GM23338 (cell line): ENCODE measurements around the gene ACVR2A. TPM values are rescaled to one million over a fixed set of nuclear protein-coding genes. Genes with fewer than 3 reads are reported as not detected.

Experiments
- ATAC-seq: fragments of 200-7000 bp; cut with Tn5 transposase; 3 replicates; pipeline ENCODE4 v1.9.1; 2020
- DNase-seq: peaks from one replicate; pipeline ENCODE4 v3.0.0-alpha.2; 2015; ENCODE audit warnings: low spot score
- H2AFZ ChIP-seq: fragments of 200-600 bp; sonication (generic); 2 replicates; pipeline ENCODE4 v1.8.0; 2016; ENCODE audit warnings: antibody characterized with exemption, mild to moderate bottlenecking, moderate library complexity
- H3F3A ChIP-seq: fragments of 200-600 bp; sonication (generic); replicated peaks from 2 replicates; pipeline ENCODE4 v1.8.0; 2017; ENCODE audit warnings: antibody characterized with exemption, mixed run types, low read depth
- H3K27ac ChIP-seq: fragments of 200-600 bp; sonication (generic); 2 replicates; pipeline ENCODE4 v1.6.1; 2016; ENCODE audit warnings: low read depth
- H3K27me3 ChIP-seq: fragments of 200-600 bp; sonication (generic); 2 replicates; pipeline ENCODE4 v1.8.0; 2016; ENCODE audit warnings: mild to moderate bottlenecking, mixed run types, moderate library complexity; ENCODE audit not compliant: insufficient read depth
- H3K36me3 ChIP-seq: fragments of 200-600 bp; sonication (generic); 2 replicates; pipeline ENCODE4 v1.8.0; 2016; ENCODE audit warnings: mild to moderate bottlenecking; ENCODE audit not compliant: insufficient read depth
- H3K4me1 ChIP-seq: fragments of 200-600 bp; sonication (generic); 2 replicates; pipeline ENCODE4 v1.8.0; 2016; ENCODE audit warnings: mild to moderate bottlenecking, moderate library complexity; ENCODE audit not compliant: insufficient read depth
- H3K4me2 ChIP-seq: fragments of 200-600 bp; sonication (generic); 2 replicates; pipeline ENCODE4 v1.7.1; 2017; ENCODE audit warnings: mixed run types
- H3K4me3 ChIP-seq: fragments of 200-600 bp; sonication (generic); 2 replicates; pipeline ENCODE4 v1.6.1; 2016; ENCODE audit warnings: mixed run types
- H3K79me2 ChIP-seq: fragments of 200-600 bp; sonication (generic); replicated peaks from 2 replicates; pipeline ENCODE4 v1.8.0; 2017; ENCODE audit warnings: mild to moderate bottlenecking; ENCODE audit not compliant: insufficient read depth
- H3K9me2 ChIP-seq: fragments of 200-600 bp; sonication (generic); 2 replicates; pipeline ENCODE4 v1.8.0; 2017; ENCODE audit not compliant: insufficient read depth
- H4K20me1 ChIP-seq: fragments of 200-600 bp; sonication (generic); replicated peaks from 2 replicates; pipeline ENCODE4 v1.8.0; 2017; ENCODE audit warnings: mild to moderate bottlenecking; ENCODE audit not compliant: insufficient read depth
- H3K27ac Mint-ChIP-seq: 2 replicates; pipeline ENCODE4 v1.8.0; 2020; ENCODE audit warnings: inconsistent platforms, mild to moderate bottlenecking, moderate library complexity, mixed read lengths
- H3K27me3 Mint-ChIP-seq: 3 replicates; pipeline ENCODE4 v1.8.0; 2022; ENCODE audit warnings: low read depth, mild to moderate bottlenecking, moderate library complexity, mixed read lengths, inconsistent platforms; ENCODE audit not compliant: insufficient read depth, poor library complexity
- H3K36me3 Mint-ChIP-seq: 3 replicates; pipeline ENCODE4 v1.8.0; 2021; ENCODE audit warnings: low read depth, mild to moderate bottlenecking, inconsistent platforms, moderate library complexity, mixed read lengths
- H3K4me1 Mint-ChIP-seq: 3 replicates; pipeline ENCODE4 v1.8.0; 2020; ENCODE audit warnings: mild to moderate bottlenecking, inconsistent platforms, mixed read lengths
- H3K4me3 Mint-ChIP-seq: 3 replicates; pipeline ENCODE4 v1.8.0; 2021; ENCODE audit warnings: moderate library complexity, mild to moderate bottlenecking, inconsistent platforms, mixed read lengths
- H3K9me3 Mint-ChIP-seq: 3 replicates; pipeline ENCODE4 v1.8.0; 2020; ENCODE audit warnings: moderate library complexity, mild to moderate bottlenecking, inconsistent platforms, mixed read lengths
- EZH2phosphoT487 ChIP-seq: fragments of 200-600 bp; sonication (generic); IDR thresholded peaks from one replicate; pipeline ENCODE4 v1.8.1; 2018; ENCODE audit warnings: antibody characterized with exemption; ENCODE audit not compliant: unreplicated experiment
- JUNB ChIP-seq: IDR thresholded peaks from one replicate; pipeline ENCODE4 v1.6.1; 2016; ENCODE audit warnings: antibody characterized with exemption; ENCODE audit not compliant: unreplicated experiment
- POLR2AphosphoS5 ChIP-seq: IDR thresholded peaks from 2 replicates; pipeline ENCODE4 v1.6.1; 2016; ENCODE audit warnings: antibody characterized with exemption, low read depth
- polyA plus RNA-seq: library from polyadenylated mRNA; unstranded; fragments of >200 nt; fragmentation: Nextera tagmentation; extraction: Ambion mirVana; gene quantifications from 2 replicates; pipeline ENCODE4 v1.2.1, GENCODE V29; 2016
- total RNA-seq: library from RNA; depleted of rRNA; stranded (reverse); fragments of >200 nt; shearing (Covaris generic); gene quantifications from 2 replicates; pipeline ENCODE4 v1.2.3, GENCODE V29; 2014
- TF ChIP-seq, protein P1 (sequence below): IDR thresholded peaks from one replicate; pipeline ENCODE4 v1.6.1; 2018; ENCODE audit warnings: antibody characterized with exemption; ENCODE audit not compliant: unreplicated experiment
- TF ChIP-seq, protein P2 (sequence below): IDR thresholded peaks from 2 replicates; pipeline ENCODE4 v1.6.1; 2016; ENCODE audit warnings: antibody characterized with exemption
- TF ChIP-seq, protein P3 (sequence below), 2 experiments: fragments of 200-600 bp in 1 of 2; sonication (generic) in 1 of 2; conservative IDR thresholded peaks; 2 replicates each; pipeline versions ENCODE4 v1.5.1 to v1.6.1; 2016 to 2017; ENCODE audit warnings: antibody characterized with exemption in 2 of 2, low read depth in 2 of 2, mild to moderate bottlenecking in 2 of 2, moderate library complexity in 1 of 2

The ACVR2A gene
- total and polyA plus RNA-seq, 2 experiments from 2014 or later, result 11.8 to 15.6 TPM

DNA sequence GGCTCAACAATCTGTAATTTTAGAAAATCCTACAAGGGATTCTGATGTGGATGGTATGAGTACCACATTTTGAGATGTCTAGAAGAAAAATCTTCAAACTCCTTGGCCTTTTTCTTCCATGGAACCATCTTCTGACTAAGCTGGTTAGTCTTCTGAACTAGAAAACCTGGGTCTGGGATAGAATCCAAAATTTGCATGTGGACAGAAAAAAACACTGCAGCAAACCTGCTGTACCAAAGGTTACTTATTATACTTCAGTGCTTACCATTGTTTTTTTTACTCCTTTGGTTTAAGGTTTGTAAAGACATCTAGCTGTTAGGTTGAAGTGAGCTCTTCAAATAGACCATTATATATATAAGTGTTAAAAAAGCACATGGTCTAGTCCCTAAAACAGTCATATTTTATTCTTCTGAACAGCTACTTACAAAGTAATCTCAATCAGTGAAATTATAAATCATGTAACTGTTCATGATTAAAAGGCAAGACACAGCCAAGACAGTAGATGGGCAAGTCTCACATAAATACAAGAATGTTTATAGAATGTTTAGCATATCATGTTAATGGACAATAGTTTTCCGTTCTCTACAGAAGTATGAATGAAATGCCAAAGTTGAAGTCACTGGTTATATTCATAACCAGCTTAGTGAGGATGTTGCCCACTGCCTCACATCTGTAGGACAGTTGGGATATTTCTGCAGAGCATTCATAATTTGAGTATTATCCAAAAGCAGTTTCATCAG lies 90.2 kb downstream of the ACVR2A start:
- H3K4me3 Mint-ChIP-seq, result no peak overlapping the region
- no peak overlapping the region for H3K27ac Mint-ChIP-seq
- Histone ChIP-seq H3K9me2 (no peaks in the 10 kb centered on the region), H3K36me3 (peaks cover 20% of the 10 kb centered on the region; the same call in 1 of the 2 replicates), H3F3A (no peaks in the 10 kb centered on the region), H3K79me2 (no peaks in the 10 kb centered on the region), H4K20me1 (no peaks in the 10 kb centered on the region), H2AFZ (no peak overlapping the region), H3K27ac (no peak overlapping the region), H3K4me3 (no peak overlapping the region), H3K4me1 (no peaks in the 10 kb centered on the region), H3K27me3 (no peaks in the 10 kb centered on the region), H3K4me2 (no peak overlapping the region)
- ATAC-seq (no peak), DNase-seq (no peak)
- peaks cover 32% of the 10 kb centered on the region; the same call in 2 of the 3 replicates for H3K36me3 Mint-ChIP-seq
- no peaks in the 10 kb centered on the region for H3K9me3 Mint-ChIP-seq
- H3K4me1 Mint-ChIP-seq, result peaks cover 8% of the 10 kb centered on the region
- TF ChIP-seq EZH2phosphoT487, result no peak
- TF ChIP-seq POLR2AphosphoS5, result no peak
- TF ChIP-seq, protein P1, sequence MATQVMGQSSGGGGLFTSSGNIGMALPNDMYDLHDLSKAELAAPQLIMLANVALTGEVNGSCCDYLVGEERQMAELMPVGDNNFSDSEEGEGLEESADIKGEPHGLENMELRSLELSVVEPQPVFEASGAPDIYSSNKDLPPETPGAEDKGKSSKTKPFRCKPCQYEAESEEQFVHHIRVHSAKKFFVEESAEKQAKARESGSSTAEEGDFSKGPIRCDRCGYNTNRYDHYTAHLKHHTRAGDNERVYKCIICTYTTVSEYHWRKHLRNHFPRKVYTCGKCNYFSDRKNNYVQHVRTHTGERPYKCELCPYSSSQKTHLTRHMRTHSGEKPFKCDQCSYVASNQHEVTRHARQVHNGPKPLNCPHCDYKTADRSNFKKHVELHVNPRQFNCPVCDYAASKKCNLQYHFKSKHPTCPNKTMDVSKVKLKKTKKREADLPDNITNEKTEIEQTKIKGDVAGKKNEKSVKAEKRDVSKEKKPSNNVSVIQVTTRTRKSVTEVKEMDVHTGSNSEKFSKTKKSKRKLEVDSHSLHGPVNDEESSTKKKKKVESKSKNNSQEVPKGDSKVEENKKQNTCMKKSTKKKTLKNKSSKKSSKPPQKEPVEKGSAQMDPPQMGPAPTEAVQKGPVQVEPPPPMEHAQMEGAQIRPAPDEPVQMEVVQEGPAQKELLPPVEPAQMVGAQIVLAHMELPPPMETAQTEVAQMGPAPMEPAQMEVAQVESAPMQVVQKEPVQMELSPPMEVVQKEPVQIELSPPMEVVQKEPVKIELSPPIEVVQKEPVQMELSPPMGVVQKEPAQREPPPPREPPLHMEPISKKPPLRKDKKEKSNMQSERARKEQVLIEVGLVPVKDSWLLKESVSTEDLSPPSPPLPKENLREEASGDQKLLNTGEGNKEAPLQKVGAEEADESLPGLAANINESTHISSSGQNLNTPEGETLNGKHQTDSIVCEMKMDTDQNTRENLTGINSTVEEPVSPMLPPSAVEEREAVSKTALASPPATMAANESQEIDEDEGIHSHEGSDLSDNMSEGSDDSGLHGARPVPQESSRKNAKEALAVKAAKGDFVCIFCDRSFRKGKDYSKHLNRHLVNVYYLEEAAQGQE, result no peak
- TF ChIP-seq, protein P2, sequence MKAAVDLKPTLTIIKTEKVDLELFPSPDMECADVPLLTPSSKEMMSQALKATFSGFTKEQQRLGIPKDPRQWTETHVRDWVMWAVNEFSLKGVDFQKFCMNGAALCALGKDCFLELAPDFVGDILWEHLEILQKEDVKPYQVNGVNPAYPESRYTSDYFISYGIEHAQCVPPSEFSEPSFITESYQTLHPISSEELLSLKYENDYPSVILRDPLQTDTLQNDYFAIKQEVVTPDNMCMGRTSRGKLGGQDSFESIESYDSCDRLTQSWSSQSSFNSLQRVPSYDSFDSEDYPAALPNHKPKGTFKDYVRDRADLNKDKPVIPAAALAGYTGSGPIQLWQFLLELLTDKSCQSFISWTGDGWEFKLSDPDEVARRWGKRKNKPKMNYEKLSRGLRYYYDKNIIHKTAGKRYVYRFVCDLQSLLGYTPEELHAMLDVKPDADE, result no peak
- TF ChIP-seq, protein P3, sequence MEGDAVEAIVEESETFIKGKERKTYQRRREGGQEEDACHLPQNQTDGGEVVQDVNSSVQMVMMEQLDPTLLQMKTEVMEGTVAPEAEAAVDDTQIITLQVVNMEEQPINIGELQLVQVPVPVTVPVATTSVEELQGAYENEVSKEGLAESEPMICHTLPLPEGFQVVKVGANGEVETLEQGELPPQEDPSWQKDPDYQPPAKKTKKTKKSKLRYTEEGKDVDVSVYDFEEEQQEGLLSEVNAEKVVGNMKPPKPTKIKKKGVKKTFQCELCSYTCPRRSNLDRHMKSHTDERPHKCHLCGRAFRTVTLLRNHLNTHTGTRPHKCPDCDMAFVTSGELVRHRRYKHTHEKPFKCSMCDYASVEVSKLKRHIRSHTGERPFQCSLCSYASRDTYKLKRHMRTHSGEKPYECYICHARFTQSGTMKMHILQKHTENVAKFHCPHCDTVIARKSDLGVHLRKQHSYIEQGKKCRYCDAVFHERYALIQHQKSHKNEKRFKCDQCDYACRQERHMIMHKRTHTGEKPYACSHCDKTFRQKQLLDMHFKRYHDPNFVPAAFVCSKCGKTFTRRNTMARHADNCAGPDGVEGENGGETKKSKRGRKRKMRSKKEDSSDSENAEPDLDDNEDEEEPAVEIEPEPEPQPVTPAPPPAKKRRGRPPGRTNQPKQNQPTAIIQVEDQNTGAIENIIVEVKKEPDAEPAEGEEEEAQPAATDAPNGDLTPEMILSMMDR (conservative IDR thresholded peaks at IDR 0.05; ENCODE audit: low read depth in 2 of 2), result no peak
- H3K27me3 Mint-ChIP-seq, result no peaks in the 10 kb centered on the region

DNA sequence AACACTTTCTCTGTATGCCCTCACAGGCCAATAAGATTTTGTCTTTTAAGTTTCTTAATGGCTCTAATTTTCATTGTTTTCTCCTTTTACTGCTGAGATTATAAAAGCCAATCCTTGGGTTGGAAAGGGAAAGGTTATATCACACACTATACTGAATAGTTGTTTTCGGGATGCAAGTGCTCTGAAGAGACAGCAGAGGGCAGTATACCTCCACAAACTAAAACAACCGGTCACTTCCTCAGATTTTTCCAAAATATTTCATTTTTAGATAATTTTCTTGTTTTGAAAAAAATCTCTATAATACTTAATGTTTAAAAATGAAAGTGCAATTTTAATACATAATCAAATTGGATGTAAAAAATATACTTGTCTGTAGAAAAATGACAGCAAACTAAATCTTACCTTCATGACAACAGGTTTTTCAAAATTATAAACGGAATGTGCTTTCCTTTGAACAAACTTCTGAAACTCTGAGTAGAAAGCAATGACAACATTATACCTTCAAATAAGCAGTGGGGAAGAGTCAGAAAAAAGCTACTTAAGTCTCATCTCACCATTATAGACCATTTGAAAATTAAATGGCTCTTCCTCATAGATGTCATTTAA lies 93.0 kb downstream of the ACVR2A start:
- H3K36me3 Mint-ChIP-seq, result peaks cover 35% of the 10 kb centered on the region; the same call in 2 of the 3 replicates
- peak; percentile 52 for DNase-seq
- no peak overlapping the region for H2AFZ ChIP-seq
- H3K27me3 Mint-ChIP-seq, result no peaks in the 10 kb centered on the region
- TF ChIP-seq, protein P3 (conservative IDR thresholded peaks at IDR 0.05; ENCODE audit: low read depth in 2 of 2), result peak; percentile 74 to 89
- no peak for TF ChIP-seq JUNB
- no peaks in the 10 kb centered on the region for H3K4me1 ChIP-seq
- ATAC-seq, result peak; percentile 36; the same call in 2 of the 3 replicates
- no peak overlapping the region for H3K27ac ChIP-seq
- no peaks in the 10 kb centered on the region for H4K20me1 ChIP-seq
- no peaks in the 10 kb centered on the region for H3K9me3 Mint-ChIP-seq
- H3K9me2 ChIP-seq, result no peaks in the 10 kb centered on the region
- H3K4me1 Mint-ChIP-seq, result peaks cover 8% of the 10 kb centered on the region
- no peak overlapping the region for H3K4me3 ChIP-seq
- H3F3A ChIP-seq, result no peaks in the 10 kb centered on the region
- H3K4me3 Mint-ChIP-seq, result no peak overlapping the region
- peaks cover 20% of the 10 kb centered on the region; the same call in 1 of the 2 replicates for H3K36me3 ChIP-seq
- H3K27ac Mint-ChIP-seq, result no peak overlapping the region
- H3K79me2 ChIP-seq, result no peaks in the 10 kb centered on the region
- H3K4me2 ChIP-seq, result no peak overlapping the region
- H3K27me3 ChIP-seq, result no peaks in the 10 kb centered on the region
